ENCODE results near the gene LDB2. TPM values are rescaled to one million over a fixed set of nuclear protein-coding genes. Genes with fewer than 3 reads are reported as not detected.

The LDB2 gene
- total RNA-seq, 1 donor from 2014 or later, result 53.2 TPM

DNA sequence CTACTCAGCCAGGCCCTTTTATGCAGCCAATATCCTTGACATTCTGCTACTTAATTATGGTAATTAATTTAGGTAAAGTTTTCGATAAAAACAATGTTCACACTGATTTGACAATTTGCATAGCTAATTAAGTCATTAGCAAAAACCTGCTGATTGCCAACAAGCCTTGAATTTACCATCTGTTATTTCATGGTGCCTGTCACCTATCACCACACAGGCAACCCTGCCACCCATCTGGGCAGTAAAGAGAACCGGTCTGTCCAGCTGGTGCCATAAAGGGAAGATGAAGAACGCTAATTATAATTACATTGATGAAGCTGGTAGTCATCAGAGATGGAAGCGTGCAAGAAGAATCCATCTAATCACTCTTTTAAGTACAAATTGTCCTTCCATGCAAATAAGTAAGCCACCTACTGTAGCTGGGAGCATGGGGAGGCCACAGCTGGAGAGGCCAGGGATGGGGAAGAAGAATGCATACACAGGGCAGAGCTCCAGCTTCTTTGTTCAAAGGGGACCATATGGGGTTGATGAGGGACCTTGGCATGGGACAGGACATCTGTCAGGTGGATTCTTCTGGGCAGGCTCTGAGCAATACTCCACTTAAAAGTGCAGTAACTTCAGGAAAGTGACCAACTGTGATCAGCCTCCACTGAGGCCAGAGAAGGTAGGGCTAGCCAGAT, 394.9 kb downstream of the LDB2 start:
- DNase-seq (ENCODE audit: low spot score), result no peak

DNA sequence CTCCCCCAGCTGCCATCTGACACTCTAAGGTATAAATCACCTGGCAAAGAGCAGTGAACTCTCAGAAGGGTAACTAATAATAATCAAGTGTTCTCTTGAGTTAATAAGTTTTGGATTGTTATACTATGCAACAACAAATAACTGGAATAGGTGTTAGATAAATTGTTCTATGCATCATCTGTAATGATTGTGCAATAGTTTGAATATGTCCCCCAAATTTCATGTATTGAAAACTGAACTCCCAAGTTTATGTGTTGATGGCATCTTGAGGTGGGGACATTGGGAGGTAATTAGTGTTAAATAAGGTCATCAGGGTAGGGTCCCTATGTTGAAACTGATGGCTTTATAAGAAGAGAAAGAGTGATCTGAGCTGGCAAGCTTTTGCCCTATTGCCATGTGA, 399.5 kb downstream of the LDB2 start:
- DNase-seq (ENCODE audit: low spot score), result no peak

DNA sequence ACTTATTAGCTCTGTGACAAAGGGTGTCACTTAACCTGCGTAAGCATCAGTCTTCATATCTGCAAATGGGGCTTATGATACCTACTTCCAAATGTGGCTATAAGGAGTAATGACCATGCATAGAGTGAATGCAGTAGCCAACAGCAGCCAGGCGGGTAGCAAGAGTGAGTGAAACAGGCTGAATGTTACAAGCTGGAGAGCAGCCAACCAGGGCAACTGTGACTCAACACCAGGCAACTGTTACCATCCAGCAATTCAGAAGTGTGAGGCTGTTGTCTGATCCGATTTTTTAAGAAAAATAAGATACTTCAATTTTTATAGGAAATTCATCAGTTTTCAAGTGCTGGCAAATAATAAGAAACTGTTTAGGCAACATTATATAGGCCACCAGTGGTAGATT, 401.9 kb downstream of the LDB2 start:
- DNase-seq (ENCODE audit: low spot score), result no peak

DNA sequence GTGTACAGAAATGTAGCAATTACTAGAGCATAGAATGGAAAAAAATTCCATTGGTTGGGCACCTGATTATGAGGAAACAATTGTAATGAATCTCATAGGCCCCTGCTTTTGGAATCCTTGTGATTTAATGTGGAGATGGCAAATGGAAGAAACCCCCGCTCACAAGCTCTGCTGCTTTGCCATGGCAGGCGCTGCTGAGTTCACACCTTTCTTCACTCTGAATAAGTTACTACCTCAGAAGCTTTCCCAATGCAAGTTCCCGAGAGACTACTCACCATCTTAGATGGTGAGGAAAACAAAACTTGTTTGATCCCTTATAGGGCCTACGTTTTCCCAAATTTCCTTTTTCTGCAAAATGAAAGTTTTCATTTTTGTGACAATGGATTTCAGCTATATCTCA, 405.6 kb downstream of the LDB2 start:
- DNase-seq (ENCODE audit: low spot score), result no peak

DNA sequence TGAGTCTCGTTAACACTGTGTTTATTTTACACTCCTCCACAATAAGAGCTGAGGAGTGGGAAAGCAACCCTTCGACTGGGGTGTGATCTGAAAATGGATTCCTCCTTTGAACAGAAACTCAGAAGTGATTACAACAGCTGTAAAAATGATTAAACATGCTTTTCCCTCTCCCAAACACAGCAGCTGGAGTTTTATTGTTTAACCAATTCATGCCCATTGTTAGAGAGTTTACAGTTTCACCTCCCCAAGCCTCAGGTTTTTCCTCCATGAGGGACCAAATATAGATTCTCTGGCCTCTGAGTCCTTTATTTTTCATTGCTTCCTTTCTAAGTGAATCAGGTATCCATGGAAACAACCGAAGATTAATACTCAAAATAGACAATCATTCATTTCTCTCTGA, 409.2 kb downstream of the LDB2 start:
- no peak for DNase-seq (ENCODE audit: low spot score)

DNA sequence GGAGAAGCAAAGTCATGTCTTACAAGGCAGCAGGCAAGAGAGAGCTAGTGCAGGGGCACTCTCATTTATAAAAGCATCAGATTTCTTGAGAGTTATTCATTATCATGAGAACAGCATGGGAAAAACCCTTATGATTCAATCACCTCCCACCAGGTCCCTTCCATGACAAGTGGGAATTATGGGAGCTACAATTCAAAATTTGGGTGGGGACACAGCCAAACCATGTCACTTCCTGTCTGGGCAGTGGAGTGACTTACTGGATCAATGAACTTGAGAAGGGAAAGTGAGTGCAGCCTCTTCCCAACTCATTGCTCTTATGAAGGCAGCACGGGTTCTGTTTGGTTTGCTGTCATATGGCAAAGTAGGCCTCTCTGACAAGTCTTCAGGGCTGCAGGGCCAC, 410.4 kb downstream of the LDB2 start:
- no peak for DNase-seq (ENCODE audit: low spot score)

DNA sequence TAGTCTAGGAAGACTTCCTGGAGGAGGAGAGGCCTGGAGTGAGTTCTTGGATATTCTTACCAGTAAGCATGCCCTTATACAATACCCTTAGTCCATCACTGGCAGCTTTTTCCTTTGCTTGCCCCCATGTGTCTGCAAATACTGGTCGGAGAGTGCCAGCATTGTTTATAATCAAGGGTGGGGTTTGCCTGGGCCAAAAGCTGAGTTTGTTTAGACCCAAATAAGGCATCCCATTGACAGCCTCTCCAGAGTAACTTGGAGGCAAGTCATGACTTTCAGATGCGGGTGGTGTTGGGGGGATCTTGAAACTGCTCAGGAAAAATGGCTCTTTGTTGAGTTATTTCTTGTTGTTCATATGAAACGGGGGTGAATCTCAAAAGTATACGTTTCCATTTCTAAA, 413.7 kb downstream of the LDB2 start:
- DNase-seq (ENCODE audit: low spot score), result no peak

DNA sequence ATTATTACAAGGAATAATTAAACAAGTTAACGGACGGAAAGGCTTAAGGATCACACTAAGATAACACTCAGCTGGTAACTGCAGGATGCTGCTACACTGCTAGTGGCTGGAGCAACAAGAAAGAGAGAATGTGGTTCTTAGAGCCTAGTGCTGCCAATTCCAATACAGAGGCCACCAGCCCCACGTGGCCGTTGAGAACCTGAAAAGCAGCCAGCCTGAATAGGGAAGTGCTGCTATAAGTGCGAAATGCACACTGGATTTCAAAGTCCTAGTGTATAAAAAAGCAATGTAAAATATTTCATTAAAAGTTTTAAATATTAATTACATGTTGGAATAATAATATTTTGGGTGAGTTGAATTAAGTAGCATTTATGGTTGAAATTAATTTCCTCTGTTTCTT, 414.9 kb downstream of the LDB2 start:
- DNase-seq (ENCODE audit: low spot score), result no peak

DNA sequence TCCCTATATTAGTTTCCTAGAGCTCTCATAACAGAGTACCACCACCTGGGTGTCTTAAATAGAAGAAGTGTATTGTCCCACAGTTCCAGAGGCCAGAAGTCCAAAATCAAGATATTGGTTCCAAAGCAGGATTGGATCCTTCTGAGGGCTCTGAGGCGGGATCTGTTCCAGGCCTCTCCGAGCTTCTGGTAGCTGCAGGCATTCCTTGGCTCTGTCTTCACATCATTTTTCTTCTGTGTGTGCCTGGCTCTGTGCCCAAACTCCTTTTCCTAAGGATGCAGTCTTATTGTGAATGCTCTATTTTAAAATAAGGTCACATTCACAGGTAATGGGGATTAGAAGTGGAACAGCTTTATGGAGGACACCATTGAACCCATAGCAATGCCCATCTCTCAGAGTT, 418.4 kb downstream of the LDB2 start:
- DNase-seq (ENCODE audit: low spot score), result no peak

DNA sequence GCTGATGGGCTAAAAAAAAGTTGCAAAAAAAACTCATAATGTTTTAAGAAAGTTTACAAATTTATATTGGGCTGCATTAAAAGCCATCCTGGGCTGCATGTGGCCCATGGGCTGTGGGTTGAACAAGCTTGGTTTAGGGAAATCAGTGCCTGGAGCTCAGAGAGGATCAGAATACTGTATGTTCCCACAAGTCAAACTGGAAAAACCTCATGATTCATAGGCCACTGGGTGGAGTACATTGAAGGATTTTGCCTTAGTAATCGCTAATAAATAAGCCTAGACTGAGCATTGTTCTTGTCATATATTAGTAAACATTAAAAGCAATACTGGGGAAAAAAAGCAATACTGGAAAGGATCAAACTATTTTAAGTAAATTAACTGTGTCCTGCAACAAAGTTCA, 425.9 kb downstream of the LDB2 start:
- no peak for DNase-seq (ENCODE audit: low spot score)

DNA sequence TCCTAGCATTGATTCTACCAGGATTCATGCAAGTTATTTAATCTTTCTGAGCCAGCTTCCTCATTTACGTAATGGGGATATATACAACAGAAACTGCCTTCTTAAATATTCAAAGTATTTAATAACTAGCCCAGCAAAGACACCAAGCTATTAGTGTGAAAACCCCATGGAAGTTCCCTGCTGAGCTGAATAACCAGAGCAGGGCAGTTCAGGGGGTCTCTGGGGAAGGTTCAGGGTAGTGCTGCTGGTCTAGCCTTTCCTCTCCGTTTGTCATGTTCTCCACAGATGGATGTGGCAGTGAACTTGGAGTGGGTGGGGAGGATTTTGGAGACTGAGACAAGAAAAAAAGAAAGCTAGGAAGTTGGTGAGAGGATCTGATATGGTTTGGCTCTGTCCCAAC, 431.4 kb downstream of the LDB2 start:
- no peak for DNase-seq (ENCODE audit: low spot score)

DNA sequence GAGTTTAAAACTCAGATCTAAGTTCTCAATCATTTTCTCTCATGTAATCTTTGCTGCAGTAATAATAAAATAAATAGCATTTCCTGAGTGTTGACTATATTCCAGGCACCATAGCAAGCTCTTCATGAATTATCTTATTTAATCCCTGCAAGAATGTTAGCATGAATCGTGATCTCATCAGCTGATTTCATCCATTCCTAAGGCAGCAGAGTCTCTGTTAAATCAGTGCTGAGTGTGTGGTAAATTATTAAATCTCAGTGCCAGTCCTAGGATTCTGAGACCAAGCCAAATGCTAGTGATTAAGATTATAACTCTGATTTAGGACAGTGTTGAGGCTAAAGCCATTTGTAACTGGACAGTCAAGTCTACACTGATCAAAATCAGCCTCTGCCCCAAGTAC, 431.9 kb downstream of the LDB2 start:
- no peak for DNase-seq (ENCODE audit: low spot score)

DNA sequence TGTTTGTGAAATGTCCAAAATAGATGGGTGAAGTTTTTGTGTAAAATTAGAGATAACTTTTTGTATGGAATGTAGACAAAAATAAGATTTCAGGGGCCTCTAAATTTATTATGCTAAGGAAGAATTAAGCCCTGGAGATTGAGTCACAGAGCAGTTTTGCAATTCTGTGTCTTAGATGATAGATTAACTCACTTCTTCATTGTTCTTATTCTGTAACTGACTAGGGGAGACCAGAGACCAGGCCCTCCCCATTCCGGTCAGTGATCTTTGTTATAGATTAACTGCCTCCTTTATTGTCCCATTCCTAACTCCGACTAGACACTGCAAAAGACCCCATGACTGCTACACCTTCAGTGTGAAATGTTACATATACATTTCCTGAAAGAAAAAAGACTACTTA, 433.8 kb downstream of the LDB2 start:
- no peak for DNase-seq (ENCODE audit: low spot score)

DNA sequence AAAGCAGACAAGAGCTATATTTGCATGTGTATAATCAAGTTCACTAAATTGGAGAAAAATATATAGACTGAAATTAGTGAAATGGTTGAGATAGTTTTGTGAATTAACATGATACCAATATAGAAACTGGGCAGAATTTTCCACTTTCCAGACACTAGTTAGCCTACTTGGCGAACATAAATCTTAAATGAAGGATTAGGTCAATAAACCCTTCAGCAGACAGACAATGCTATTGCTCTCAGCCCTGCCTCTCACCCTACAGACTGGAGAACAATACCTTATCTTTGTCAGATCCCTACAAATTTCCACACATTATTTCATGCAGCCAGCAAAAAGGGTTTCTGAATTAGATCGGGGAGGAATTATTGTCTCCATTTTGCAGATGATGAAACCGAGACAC, 435.8 kb downstream of the LDB2 start:
- DNase-seq (ENCODE audit: low spot score), result no peak

DNA sequence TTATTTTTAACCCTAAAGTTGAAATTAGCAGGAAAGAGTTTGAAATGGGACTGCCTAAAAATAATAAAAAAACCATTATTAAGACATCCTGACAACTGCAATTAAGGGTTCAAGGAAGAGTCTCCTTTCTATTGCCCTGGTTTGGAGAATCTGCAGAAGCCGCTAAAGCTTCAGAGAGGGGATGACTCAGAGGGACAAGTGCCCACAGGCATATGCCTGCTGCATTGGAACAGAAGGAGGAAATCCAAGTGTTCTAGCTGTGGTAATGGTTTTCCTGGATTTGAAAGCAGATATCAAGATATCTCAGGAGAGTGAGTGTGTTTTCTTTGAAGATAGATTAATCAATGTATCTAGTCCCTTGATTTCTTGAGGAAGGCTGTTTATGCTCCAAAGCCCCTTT, 437.1 kb downstream of the LDB2 start:
- no peak for DNase-seq (ENCODE audit: low spot score)

DNA sequence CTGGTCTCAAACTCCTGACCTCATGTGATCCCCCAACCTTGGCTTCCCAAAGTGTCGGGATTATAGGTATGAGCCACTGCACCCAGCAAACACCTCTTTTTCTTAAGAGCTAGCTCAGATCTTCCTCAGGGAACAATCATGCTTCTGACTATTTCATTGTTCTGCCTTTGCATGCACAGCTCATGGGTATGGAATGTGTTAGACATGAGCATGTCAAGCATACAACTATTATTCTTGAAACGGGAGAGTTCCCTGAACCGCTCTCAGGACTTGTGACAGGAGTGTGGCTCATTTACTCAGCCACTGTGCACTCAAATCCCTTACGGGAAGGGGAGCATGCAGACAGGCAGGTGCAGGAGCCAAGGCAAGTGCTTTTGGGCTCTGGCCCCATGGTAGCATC, 440.5 kb downstream of the LDB2 start:
- no peak for DNase-seq (ENCODE audit: low spot score)

All from mesenteric fat pad (tissue), 1 donor.